Osteocyte (in vitro differentiated cells): ENCODE results near the gene SEPTIN6. TPM values are rescaled to one million over a fixed set of nuclear protein-coding genes. Genes with fewer than 3 reads are reported as not detected.
A peak's percentile ranks its signal among the peaks of the same experiment; 100 is the strongest.
"Not testable (repeated sequence)": the region's sequence is repeated elsewhere in the genome, so short reads cannot be mapped to it uniquely, and the experiment has no call there.

Experiments
- DNase-seq: peaks from one replicate; pipeline ENCODE4 v3.0.0; 2021; ENCODE audit warnings: mixed read lengths; ENCODE audit not compliant: unreplicated experiment; ENCODE audit errors: extremely low spot score
- H3K27ac Mint-ChIP-seq: one replicate; pipeline ENCODE4 v1.8.0; 2021; ENCODE audit warnings: mild to moderate bottlenecking, mixed read lengths; ENCODE audit not compliant: unreplicated experiment
- H3K27me3 Mint-ChIP-seq: one replicate; pipeline ENCODE4 v1.8.0; 2021; ENCODE audit warnings: mixed read lengths; ENCODE audit not compliant: unreplicated experiment
- H3K36me3 Mint-ChIP-seq: one replicate; pipeline ENCODE4 v1.8.0; 2021; ENCODE audit warnings: mixed read lengths; ENCODE audit not compliant: unreplicated experiment
- H3K4me1 Mint-ChIP-seq: one replicate; pipeline ENCODE4 v1.8.0; 2021; ENCODE audit warnings: mixed read lengths; ENCODE audit not compliant: unreplicated experiment
- H3K4me3 Mint-ChIP-seq: one replicate; pipeline ENCODE4 v1.8.0; 2021; ENCODE audit warnings: mild to moderate bottlenecking, moderate library complexity, mixed read lengths; ENCODE audit not compliant: unreplicated experiment
- H3K9me3 Mint-ChIP-seq: one replicate; pipeline ENCODE4 v1.8.0; 2021; ENCODE audit warnings: mixed read lengths; ENCODE audit not compliant: unreplicated experiment
- total RNA-seq: library from RNA; stranded (reverse); gene quantifications from 2 replicates; pipeline ENCODE4 v1.2.1, GENCODE V29; 2021
- TF ChIP-seq, protein P1 (sequence below): fragments of 200-600 bp; sonication (generic); IDR thresholded peaks from 2 replicates; pipeline ENCODE4 v1.5.0; 2021; ENCODE audit warnings: antibody characterized with exemption, mild to moderate bottlenecking, moderate library complexity

SEPTIN6 gene
- total RNA-seq, 1 donor from 2014 or later = 53.8 TPM

DNA sequence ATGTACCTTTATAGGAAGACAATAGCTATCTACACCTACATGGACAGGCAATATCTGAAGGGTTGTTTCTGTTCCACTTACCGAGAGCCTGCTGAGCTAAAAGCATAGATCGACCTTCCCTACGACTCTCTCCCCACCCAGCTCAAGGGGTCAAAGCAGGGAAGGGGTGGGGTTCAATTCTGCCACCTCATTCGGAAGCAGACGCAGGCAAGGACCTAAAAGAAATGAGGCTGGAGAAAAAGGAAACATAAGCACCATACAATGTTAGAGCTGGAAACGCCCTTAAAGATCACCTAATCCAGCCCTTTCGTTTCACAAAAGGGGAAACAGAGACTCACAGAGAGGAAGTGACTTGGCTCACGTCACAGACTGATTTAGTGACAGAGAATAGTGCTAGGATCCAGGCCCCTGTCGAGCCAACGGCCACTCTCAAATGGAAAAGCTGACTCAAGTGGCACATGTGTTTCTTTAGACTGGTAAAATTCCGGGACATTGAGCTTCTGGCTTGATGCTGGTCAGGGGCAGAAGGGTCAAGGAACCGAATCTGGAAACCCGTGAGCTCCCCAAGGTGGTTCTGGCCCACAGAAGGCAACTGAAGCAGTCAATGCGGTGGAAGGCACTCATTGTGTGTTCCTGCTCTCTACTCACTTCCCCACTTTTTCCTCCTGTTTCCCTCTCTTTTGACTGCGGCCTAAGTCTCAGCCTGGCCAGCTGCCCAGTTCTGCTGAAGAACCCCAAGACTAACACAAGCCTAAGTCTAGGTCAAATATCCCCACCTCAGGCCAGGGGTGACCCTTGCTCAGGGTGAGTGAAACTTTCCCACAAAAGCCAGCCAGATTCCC lies 7.5 kb downstream of the SEPTIN6 start:
- Mint-ChIP-seq H3K9me3 (peaks cover 6% of the 10 kb centered on the region), H3K4me1 (peaks cover 34% of the 10 kb centered on the region), H3K27me3 (no peaks in the 10 kb centered on the region), H3K27ac (peak overlapping the region; percentile 94), H3K36me3 (no peaks in the 10 kb centered on the region), H3K4me3 (no peak overlapping the region)
- no peak for DNase-seq
- TF ChIP-seq, protein P1, sequence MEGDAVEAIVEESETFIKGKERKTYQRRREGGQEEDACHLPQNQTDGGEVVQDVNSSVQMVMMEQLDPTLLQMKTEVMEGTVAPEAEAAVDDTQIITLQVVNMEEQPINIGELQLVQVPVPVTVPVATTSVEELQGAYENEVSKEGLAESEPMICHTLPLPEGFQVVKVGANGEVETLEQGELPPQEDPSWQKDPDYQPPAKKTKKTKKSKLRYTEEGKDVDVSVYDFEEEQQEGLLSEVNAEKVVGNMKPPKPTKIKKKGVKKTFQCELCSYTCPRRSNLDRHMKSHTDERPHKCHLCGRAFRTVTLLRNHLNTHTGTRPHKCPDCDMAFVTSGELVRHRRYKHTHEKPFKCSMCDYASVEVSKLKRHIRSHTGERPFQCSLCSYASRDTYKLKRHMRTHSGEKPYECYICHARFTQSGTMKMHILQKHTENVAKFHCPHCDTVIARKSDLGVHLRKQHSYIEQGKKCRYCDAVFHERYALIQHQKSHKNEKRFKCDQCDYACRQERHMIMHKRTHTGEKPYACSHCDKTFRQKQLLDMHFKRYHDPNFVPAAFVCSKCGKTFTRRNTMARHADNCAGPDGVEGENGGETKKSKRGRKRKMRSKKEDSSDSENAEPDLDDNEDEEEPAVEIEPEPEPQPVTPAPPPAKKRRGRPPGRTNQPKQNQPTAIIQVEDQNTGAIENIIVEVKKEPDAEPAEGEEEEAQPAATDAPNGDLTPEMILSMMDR = no peak

DNA sequence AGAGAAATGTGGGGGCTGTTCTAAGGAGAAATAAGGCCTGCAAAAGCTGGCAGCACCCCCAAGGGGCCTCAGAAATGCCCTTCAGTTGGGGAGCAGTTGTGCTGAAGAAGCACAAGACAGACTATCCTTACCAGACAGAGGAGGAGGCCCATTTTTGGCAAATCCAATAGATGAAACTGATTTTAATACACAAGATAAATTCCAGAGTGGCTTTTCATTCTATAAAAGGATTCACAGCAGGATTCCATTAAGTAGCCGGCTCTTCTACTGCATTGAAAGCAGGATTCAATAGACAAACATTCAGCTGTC lies 8.1 kb downstream of the SEPTIN6 start:
- TF ChIP-seq, protein P1 = no peak
- Mint-ChIP-seq H3K9me3 (peaks cover 6% of the 10 kb centered on the region), H3K36me3 (no peaks in the 10 kb centered on the region), H3K4me1 (peaks cover 34% of the 10 kb centered on the region), H3K27me3 (no peaks in the 10 kb centered on the region), H3K27ac (peak overlapping the region; percentile 94), H3K4me3 (no peak overlapping the region)
- DNase-seq = no peak

DNA sequence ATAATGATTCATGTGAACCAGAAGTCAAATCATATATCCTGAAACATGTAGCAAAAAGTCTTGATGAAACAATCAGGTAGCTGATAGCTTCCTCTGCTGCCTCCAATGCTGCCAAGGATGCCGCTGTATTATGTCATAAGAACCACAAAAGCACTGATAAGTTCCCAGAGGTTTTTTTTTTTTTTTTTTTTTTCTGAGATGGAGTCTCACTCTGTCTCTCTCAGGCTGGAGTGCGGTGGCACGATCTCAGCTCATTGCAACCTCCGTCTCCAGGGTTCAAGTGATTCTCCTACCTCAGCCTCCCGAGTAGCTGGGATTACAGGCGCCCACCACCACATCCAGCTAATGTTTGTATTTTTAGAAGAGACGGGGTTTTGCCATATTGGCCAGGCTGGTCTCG lies 8.7 kb downstream of the SEPTIN6 start:
- DNase-seq, H3K9me3 Mint-ChIP-seq, H3K27me3 Mint-ChIP-seq, H3K4me3 Mint-ChIP-seq, H3K36me3 Mint-ChIP-seq: not testable (repeated sequence)
- H3K27ac Mint-ChIP-seq = peak overlapping the region; percentile 94
- H3K4me1 Mint-ChIP-seq = peaks cover 34% of the 10 kb centered on the region

DNA sequence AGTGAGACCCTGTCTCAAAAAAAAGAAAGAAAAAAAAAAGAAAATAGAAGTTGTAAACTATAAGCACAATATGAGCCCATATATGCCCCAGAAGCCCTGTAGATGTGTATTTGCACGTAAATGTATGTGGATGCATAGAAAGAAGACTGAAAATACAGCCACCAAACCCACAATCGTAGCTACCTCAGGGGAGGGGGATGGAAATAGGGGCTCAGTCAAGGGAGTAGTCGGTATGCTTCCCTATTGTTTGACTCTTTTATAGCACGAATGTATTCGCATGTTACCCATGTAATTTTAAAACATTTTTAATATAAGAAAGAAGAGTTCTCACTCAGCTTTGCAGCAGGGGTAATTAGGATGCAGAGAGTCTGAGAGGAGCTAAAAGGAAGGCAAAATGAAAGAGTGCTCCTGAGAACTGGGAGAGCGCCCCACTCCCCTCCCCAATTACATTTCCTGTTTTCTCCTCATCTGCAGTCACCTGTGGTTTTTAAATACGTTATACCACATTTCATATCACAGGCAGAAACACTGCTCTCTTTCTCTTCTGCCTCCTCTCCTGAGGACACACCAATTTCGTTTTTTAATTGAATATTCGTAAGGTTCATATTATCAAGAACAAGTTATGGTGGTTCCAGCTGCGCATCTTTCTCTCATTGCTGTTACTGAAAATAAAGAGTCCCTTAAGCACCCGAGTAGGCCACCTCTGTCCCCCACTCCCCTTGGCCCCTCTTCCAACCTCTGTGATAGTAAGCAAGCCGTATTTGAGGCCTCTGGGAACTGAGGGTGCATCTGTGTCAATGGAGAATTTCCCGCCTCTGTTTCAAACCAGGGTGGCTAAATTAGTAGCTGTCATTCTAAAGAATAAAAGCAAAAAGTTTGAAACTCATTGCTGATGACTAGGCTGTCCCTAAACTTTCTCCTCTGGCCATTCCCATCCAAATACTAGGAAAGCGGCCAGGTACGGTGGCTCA lies 10.7 kb downstream of the SEPTIN6 start:
- no peak for DNase-seq
- H3K36me3 Mint-ChIP-seq = no peaks in the 10 kb centered on the region
- no peak overlapping the region for H3K27ac Mint-ChIP-seq
- H3K9me3 Mint-ChIP-seq = peaks cover 6% of the 10 kb centered on the region
- TF ChIP-seq, protein P1 = no peak
- peaks cover 31% of the 10 kb centered on the region for H3K4me1 Mint-ChIP-seq
- H3K4me3 Mint-ChIP-seq = no peak overlapping the region
- H3K27me3 Mint-ChIP-seq = no peaks in the 10 kb centered on the region

DNA sequence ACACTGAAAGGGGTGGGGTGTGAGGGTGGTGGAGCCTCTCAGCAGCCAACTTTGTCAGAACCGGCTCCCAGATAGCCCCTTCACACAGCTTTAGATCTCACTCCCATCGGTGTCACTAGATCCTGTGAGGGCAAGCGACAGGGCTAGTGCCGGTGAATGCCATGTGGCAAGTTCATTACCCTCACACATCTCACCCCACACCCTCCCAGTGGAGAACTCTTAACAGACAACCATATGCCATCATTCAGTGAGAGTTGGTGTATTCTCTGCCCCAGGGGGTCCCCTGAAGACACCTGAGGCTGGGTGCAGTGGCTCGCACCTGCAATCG lies 15.3 kb downstream of the SEPTIN6 start:
- H3K4me3 Mint-ChIP-seq = no peak overlapping the region
- H3K9me3 Mint-ChIP-seq = peaks cover 6% of the 10 kb centered on the region
- DNase-seq = no peak
- no peaks in the 10 kb centered on the region for H3K36me3 Mint-ChIP-seq
- TF ChIP-seq, protein P1 = no peak
- H3K27ac Mint-ChIP-seq = no peak overlapping the region
- no peaks in the 10 kb centered on the region for H3K27me3 Mint-ChIP-seq
- H3K4me1 Mint-ChIP-seq = peaks cover 11% of the 10 kb centered on the region
